GM12878 (cell line): Measurements from ENCODE around the gene METTL16.

Experiments
- CHD1 ChIP-seq: IDR thresholded peaks from 2 replicates; pipeline ENCODE4 v1.6.1; 2012; ENCODE audit warnings: low read depth, low read length, improper control_type of control experiment
- CTCF ChIP-seq, 3 experiments: IDR thresholded peaks in 2 of 3; conservative IDR thresholded peaks in 1 of 3; 2 replicates each; pipeline ENCODE4 v1.5.1; 2011; ENCODE audit warnings: low read depth in 3 of 3, low read length in 3 of 3, mild to moderate bottlenecking in 3 of 3, control low read depth in 2 of 3, moderate library complexity in 2 of 3, inconsistent platforms in 1 of 3, mixed read lengths in 1 of 3; ENCODE audit not compliant: control insufficient read depth in 2 of 3, insufficient read depth in 1 of 3; ENCODE audit errors: extremely low read depth in 1 of 3
- EP300 ChIP-seq, 2 experiments: fragments of 150-350 bp in 1 of 2; IDR thresholded peaks; 2 replicates each; pipeline ENCODE4 v1.6.1; 2011 to 2012; ENCODE audit warnings: low read depth in 2 of 2, low read length in 2 of 2, borderline replicate concordance in 1 of 2, improper control_type of control experiment in 1 of 2, inconsistent platforms in 1 of 2; ENCODE audit not compliant: control insufficient read depth in 1 of 2
- POLR2AphosphoS5 ChIP-seq: IDR thresholded peaks from 2 replicates; pipeline ENCODE4 v1.6.1; 2011; ENCODE audit warnings: mild to moderate bottlenecking, low read length, inconsistent platforms
- RAD51 ChIP-seq: fragments of 450-650 bp; IDR thresholded peaks from 2 replicates; pipeline ENCODE4 v1.6.1; 2016; ENCODE audit warnings: moderate library complexity, mild to moderate bottlenecking, inconsistent platforms

GRCh38 chr17:2368359-2368758, 143.3 kb downstream of the METTL16 start:
- TF ChIP-seq CTCF (IDR thresholded peaks at IDR 0.05 in 2 of 3, conservative IDR thresholded peaks at IDR 0.05 in 1 of 3; ENCODE audit: control insufficient read depth in 2 of 3, extremely low read depth in 1 of 3, insufficient read depth in 1 of 3, low read depth in 3 of 3, low read length in 3 of 3) (no peak), RAD51 (no peak), CHD1 (no peak), EP300 (IDR thresholded peaks at IDR 0.05; ENCODE audit: borderline replicate concordance in 1 of 2, control insufficient read depth in 1 of 2, low read depth in 2 of 2, low read length in 2 of 2) (no peak), POLR2AphosphoS5 (no peak)
